Neural cell (in vitro differentiated cells): ENCODE results near the gene INPP5B.

Experiments
- CTCF ChIP-seq: fragments of 450-650 bp; IDR thresholded peaks from 2 replicates; pipeline ENCODE4 v1.5.1; 2014; ENCODE audit warnings: antibody characterized with exemption, mild to moderate bottlenecking, moderate library complexity; ENCODE audit not compliant: poor library complexity, severe bottlenecking
- EP300 ChIP-seq: fragments of 450-650 bp; conservative IDR thresholded peaks from 2 replicates; pipeline ENCODE4 v1.6.1; 2014; ENCODE audit warnings: antibody characterized with exemption, mild to moderate bottlenecking, moderate library complexity; ENCODE audit not compliant: poor library complexity, severe bottlenecking
- EZH2 ChIP-seq: fragments of 200-600, 300-800 bp; shearing (Covaris generic), sonication (generic); IDR thresholded peaks from 2 replicates; pipeline ENCODE4 v1.6.1; 2014; ENCODE audit warnings: antibody characterized with exemption, low read length, borderline replicate concordance, mild to moderate bottlenecking; ENCODE audit not compliant: insufficient read depth, poor library complexity, severe bottlenecking
- MXI1 ChIP-seq: fragments of 450-650 bp; conservative IDR thresholded peaks from 2 replicates; pipeline ENCODE4 v1.6.1; 2014; ENCODE audit warnings: antibody characterized with exemption, mild to moderate bottlenecking; ENCODE audit not compliant: poor library complexity, severe bottlenecking
- POLR2AphosphoS5 ChIP-seq: IDR thresholded peaks from 2 replicates; pipeline ENCODE4 v1.6.1; 2012
- REST ChIP-seq: IDR thresholded peaks from 2 replicates; pipeline ENCODE4 v1.6.1; 2012; ENCODE audit warnings: borderline replicate concordance
- TAF1 ChIP-seq: IDR thresholded peaks from 2 replicates; pipeline ENCODE4 v1.6.1; 2012; ENCODE audit warnings: low read depth

- no peak for TF ChIP-seq EZH2
- TF ChIP-seq CTCF, result no peak
- TF ChIP-seq TAF1, result no peak
- TF ChIP-seq EP300, result no peak
- TF ChIP-seq POLR2AphosphoS5, result no peak
- TF ChIP-seq REST, result no peak
- TF ChIP-seq MXI1, result no peak
Observed at GRCh38 chr1:37860346-37860666, 86.5 kb downstream of the INPP5B start.
